SU-DHL-6 (cell line): ENCODE results near the gene ATXN2L.
A peak's percentile ranks its signal among the peaks of the same experiment; 100 is the strongest.

Experiments used
- H2AFZ ChIP-seq: fragments of 200-600 bp; sonication (generic); 2 replicates; pipeline ENCODE4 v1.6.1; 2014; ENCODE audit warnings: low read depth, mild to moderate bottlenecking, moderate library complexity, mixed read lengths, antibody characterized with exemption, low read length; ENCODE audit not compliant: severe bottlenecking
- H3F3A ChIP-seq: fragments of 200-600 bp; shearing (Covaris generic); 2 replicates; pipeline ENCODE4 v1.6.0; 2016; ENCODE audit warnings: antibody characterized with exemption, mild to moderate bottlenecking; ENCODE audit not compliant: insufficient read depth
- H3K27ac ChIP-seq: fragments of 200-600 bp; sonication (generic); 2 replicates; pipeline ENCODE4 v1.5.1; 2016; ENCODE audit warnings: low read depth, mild to moderate bottlenecking, low read length, moderate library complexity, mixed read lengths
- H3K27me3 ChIP-seq: fragments of 200-600 bp; sonication (generic), shearing (Covaris generic); 2 replicates; pipeline ENCODE4 v1.6.0; 2014; ENCODE audit warnings: mild to moderate bottlenecking, low read length
- H3K36me3 ChIP-seq: fragments of 200-600 bp; sonication (generic); 2 replicates; pipeline ENCODE4 v1.6.1; 2014; ENCODE audit warnings: mild to moderate bottlenecking, low read length, mixed read lengths
- H3K4me2 ChIP-seq: fragments of 300-600, 200-600 bp; shearing (Covaris generic), sonication (generic); 2 replicates; pipeline ENCODE4 v1.6.0; 2014; ENCODE audit warnings: low read length, low read depth, mild to moderate bottlenecking; ENCODE audit not compliant: poor library complexity, severe bottlenecking
- H3K4me3 ChIP-seq: fragments of 200-600 bp; sonication (generic); 2 replicates; pipeline ENCODE4 v1.5.1; 2014; ENCODE audit warnings: antibody characterized with exemption, low read length, mild to moderate bottlenecking, mixed read lengths; ENCODE audit not compliant: insufficient read depth, poor library complexity, severe bottlenecking
- H3K79me2 ChIP-seq: fragments of 200-600 bp; sonication (generic); 2 replicates; pipeline ENCODE4 v1.6.1; 2014; ENCODE audit warnings: mild to moderate bottlenecking, low read length, moderate library complexity; ENCODE audit not compliant: insufficient read depth
- H3K9ac ChIP-seq: fragments of 200-600 bp; sonication (generic); 2 replicates; pipeline ENCODE4 v1.7.0; 2014; ENCODE audit warnings: mild to moderate bottlenecking, low read length
- H3K9me2 ChIP-seq: fragments of 200-600 bp; sonication (generic); replicated peaks from 2 replicates; pipeline ENCODE4 v1.6.1; 2014; ENCODE audit warnings: low read length; ENCODE audit not compliant: insufficient read depth
- H3K9me3 ChIP-seq: fragments of 200-600 bp; sonication (generic); 2 replicates; pipeline ENCODE4 v1.6.1; 2014; ENCODE audit warnings: low read length, mixed read lengths; ENCODE audit not compliant: insufficient read depth
- H4K20me1 ChIP-seq: fragments of 200-600 bp; sonication (generic); 2 replicates; pipeline ENCODE4 v1.6.1; 2014; ENCODE audit warnings: low read depth, mild to moderate bottlenecking, antibody characterized with exemption, low read length, moderate library complexity, mixed read lengths
- CTCF ChIP-seq: fragments of 200-600 bp; sonication (generic); IDR thresholded peaks from one replicate; pipeline ENCODE4 v1.5.1; 2017; ENCODE audit warnings: antibody characterized with exemption, mild to moderate bottlenecking, low read length, moderate library complexity; ENCODE audit not compliant: insufficient read depth, poor library complexity, severe bottlenecking
- EZH2phosphoT487 ChIP-seq: fragments of 200-600 bp; sonication (generic), shearing (Covaris generic); conservative IDR thresholded peaks from 2 replicates; pipeline ENCODE4 v1.6.1; 2018; ENCODE audit warnings: mild to moderate bottlenecking, antibody characterized with exemption, low read length, moderate library complexity, mixed read lengths

The ATXN2L gene

DNA sequence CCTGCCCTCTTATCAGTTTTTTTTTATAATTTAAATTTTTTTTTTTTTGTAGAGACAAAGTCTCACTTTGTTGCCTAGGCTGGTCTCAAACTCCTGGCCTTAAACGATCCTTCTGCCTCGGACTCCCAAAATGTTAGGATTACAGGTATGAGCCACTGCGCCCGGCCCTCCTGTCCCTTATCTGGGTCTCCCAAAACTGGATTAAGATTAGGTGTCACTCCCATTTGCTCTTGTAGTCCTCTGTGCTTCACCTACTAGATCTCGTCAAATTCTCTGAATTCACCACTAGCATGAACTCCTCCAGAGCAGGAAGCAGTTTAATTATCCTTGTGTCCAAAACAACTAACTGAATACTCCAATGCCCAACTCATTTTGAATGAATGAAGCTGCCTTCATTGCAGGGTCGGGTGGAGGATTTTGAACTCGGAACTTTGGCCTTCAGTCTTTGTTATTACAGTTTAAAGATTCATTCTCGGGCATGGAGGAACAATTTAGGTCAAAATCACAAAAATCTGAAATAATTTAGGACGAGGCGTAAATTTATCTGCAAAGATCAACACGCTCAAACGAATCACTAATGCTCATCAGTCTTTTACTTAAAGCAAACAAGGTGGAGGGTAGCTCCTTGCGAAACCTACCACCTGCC is 802 bp upstream of the ATXN2L start:
- Histone ChIP-seq H3K27ac (peak overlapping the region; percentile 97), H3K9ac (peak overlapping the region; percentile 100), H3F3A (peaks cover 14% of the 10 kb centered on the region), H3K9me2 (no peaks in the 10 kb centered on the region), H3K9me3 (no peaks in the 10 kb centered on the region), H3K4me2 (peak overlapping the region; percentile 95), H2AFZ (peak overlapping the region; percentile 42), H3K79me2 (peaks cover 46% of the 10 kb centered on the region), H3K4me3 (peak overlapping the region; percentile 65), H3K27me3 (no peaks in the 10 kb centered on the region), H3K36me3 (peaks cover 20% of the 10 kb centered on the region), H4K20me1 (peaks cover 12% of the 10 kb centered on the region; the same call in 1 of the 2 replicates)
- TF ChIP-seq CTCF: no peak
- TF ChIP-seq EZH2phosphoT487: no peak

- peak overlapping the region; percentile 97 for H3K27ac ChIP-seq
- H3K79me2 ChIP-seq: peaks cover 59% of the 10 kb centered on the region
- H3K9ac ChIP-seq: peak overlapping the region; percentile 100
- H3K4me2 ChIP-seq: peak overlapping the region; percentile 62
- H2AFZ ChIP-seq: peak overlapping the region; percentile 10
- H3K27me3 ChIP-seq: no peaks in the 10 kb centered on the region
- H3F3A ChIP-seq: peaks cover 14% of the 10 kb centered on the region
- no peaks in the 10 kb centered on the region for H3K9me2 ChIP-seq
- no peaks in the 10 kb centered on the region for H3K9me3 ChIP-seq
- no peak for TF ChIP-seq EZH2phosphoT487
- TF ChIP-seq CTCF: no peak
- peaks cover 19% of the 10 kb centered on the region; the same call in 1 of the 2 replicates for H4K20me1 ChIP-seq
- peaks cover 30% of the 10 kb centered on the region for H3K36me3 ChIP-seq
- H3K4me3 ChIP-seq: peak overlapping the region; percentile 65
Measured at GRCh38 chr16:28823291-28823872, 583 bp downstream of the ATXN2L start.

DNA sequence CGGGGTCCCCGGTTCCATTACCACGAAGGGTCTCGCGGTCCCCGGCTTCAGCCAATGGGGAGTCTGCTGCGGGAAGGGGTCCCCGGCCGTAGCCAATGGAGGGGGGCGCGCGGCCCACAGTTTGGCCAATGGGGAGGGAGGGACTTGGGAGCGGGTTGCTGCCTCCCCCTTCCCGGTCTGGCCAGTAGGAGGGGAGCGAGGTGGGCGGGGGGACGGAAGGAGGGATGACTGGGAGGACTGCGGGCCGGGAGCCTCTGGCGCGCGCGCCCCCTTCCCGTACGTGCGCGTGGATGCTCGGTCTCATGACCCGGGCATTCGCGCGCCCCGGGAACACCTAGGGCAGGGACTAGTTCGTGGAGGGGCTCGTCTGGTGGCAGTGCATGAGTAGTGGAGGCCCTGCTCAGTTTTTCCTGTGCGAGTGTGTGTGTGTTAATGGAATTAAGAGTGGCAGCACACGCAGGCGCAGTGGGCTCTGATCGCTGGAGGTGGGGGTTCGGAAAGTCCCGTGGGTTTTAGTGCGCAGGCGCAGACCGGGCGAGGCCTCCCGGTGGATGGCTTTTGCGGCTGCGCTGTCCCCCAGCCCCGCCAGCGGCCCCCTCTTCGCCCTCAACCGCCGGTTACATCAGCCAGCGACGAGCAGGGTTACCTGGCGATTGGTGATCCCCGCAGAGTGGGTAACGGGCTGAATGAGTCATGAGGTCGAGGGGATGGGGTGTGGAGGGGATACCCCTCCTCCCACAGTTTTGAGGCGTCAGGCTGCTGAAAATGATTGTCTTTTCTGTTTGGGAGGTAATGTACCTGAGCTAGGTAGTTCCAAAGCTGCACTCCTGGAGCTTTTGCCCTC is 1.3 kb downstream of the ATXN2L start:
- peak overlapping the region; percentile 100 for H3K9ac ChIP-seq
- TF ChIP-seq CTCF (no peak), EZH2phosphoT487 (no peak)
- no peaks in the 10 kb centered on the region for H3K27me3 ChIP-seq
- H3K36me3 ChIP-seq: peaks cover 32% of the 10 kb centered on the region
- H3K9me2 ChIP-seq: no peaks in the 10 kb centered on the region
- peak overlapping the region; percentile 75 for H3K4me2 ChIP-seq
- H3K9me3 ChIP-seq: no peaks in the 10 kb centered on the region
- peak overlapping the region; percentile 10 for H2AFZ ChIP-seq
- peak overlapping the region; percentile 97 for H3K27ac ChIP-seq
- H3K79me2 ChIP-seq: peaks cover 63% of the 10 kb centered on the region
- H3F3A ChIP-seq: peaks cover 14% of the 10 kb centered on the region
- H3K4me3 ChIP-seq: peak overlapping the region; percentile 65
- H4K20me1 ChIP-seq: peaks cover 19% of the 10 kb centered on the region; the same call in 1 of the 2 replicates
